Measurements from ENCODE around the gene BPIFA3. TPM values are rescaled to one million over a fixed set of nuclear protein-coding genes. Genes with fewer than 3 reads are reported as not detected.
A peak's percentile ranks its signal among the peaks of the same experiment; 100 is the strongest.

BPIFA3 gene
- total RNA-seq, 1 experiment from 2014 or later = not detected

- intact Hi-C loops (cut with micrococcal nuclease; ENCODE audit: unreplicated experiment) = loop anchor here (1.0 to 5.0 kb wide), 3 partner anchors 80 to 309 kb away; no protein-coding TSS in a partner anchor
- CTCF ChIA-PET = no interaction called here
These were observed 5.2 kb upstream of the BPIFA3 start for GRCh38 chr20:33211817-33212424.

GRCh38 chr20:33224399-33224798 lies 7.2 kb downstream of the BPIFA3 start:
- no peak for DNase-seq
- no peak overlapping the region for H3K27ac ChIP-seq
- H3K36me3 ChIP-seq (ENCODE audit: low read depth) = no peaks in the 10 kb centered on the region
- TF ChIP-seq CTCF (conservative IDR thresholded peaks at IDR 0.05) (no peak), EZH2 (IDR thresholded peaks at IDR 0.05; ENCODE audit: low read depth) (no peak)
- H4K20me1 ChIP-seq (ENCODE audit: insufficient read depth) = no peaks in the 10 kb centered on the region
- no peak overlapping the region for H3K4me3 ChIP-seq
- no peak overlapping the region for H2AFZ ChIP-seq
- no peak overlapping the region for H3K4me2 ChIP-seq
- intact Hi-C loops (cut with micrococcal nuclease; ENCODE audit: unreplicated experiment) = no loop called here
- H3K9me2 ChIP-seq (ENCODE audit: insufficient read depth) = no peaks in the 10 kb centered on the region
- no peaks in the 10 kb centered on the region for H3K79me2 ChIP-seq (ENCODE audit: low read depth)
- no peaks in the 10 kb centered on the region for H3K9me3 ChIP-seq (ENCODE audit: insufficient read depth, low read depth)
- ChIA-PET POLR2A (ENCODE audit: unreplicated experiment) (no interaction called here), CTCF (no interaction called here)
- BruUV-seq (replicated peaks) = no TSS peak
- H3K27me3 ChIP-seq (ENCODE audit: insufficient read depth, low read depth) = peaks cover 40% of the 10 kb centered on the region
- H3K4me1 ChIP-seq (replicated peaks; ENCODE audit: insufficient read depth) = no peaks in the 10 kb centered on the region
- H3F3A ChIP-seq (ENCODE audit: insufficient read depth, low read depth) = no peaks in the 10 kb centered on the region

More at GRCh38 chr20:33211817-33212424, 5.2 kb upstream of the BPIFA3 start:
- no peak overlapping the region for H3K4me2 ChIP-seq
- no peaks in the 10 kb centered on the region for H4K20me1 ChIP-seq (ENCODE audit: insufficient read depth)
- no peaks in the 10 kb centered on the region; the same call in 1 of the 2 replicates for H3K9me2 ChIP-seq (ENCODE audit: insufficient read depth)
- H3K4me1 ChIP-seq (replicated peaks; ENCODE audit: insufficient read depth) = no peaks in the 10 kb centered on the region
- no peak overlapping the region for H3K27ac ChIP-seq
- no peaks in the 10 kb centered on the region for H3F3A ChIP-seq (ENCODE audit: insufficient read depth, low read depth)
- H2AFZ ChIP-seq = no peak overlapping the region
- POLR2A ChIA-PET (ENCODE audit: unreplicated experiment) = no interaction called here
- H3K79me2 ChIP-seq (ENCODE audit: low read depth) = no peaks in the 10 kb centered on the region
- no peaks in the 10 kb centered on the region for H3K36me3 ChIP-seq (ENCODE audit: low read depth)
- peaks cover 23% of the 10 kb centered on the region for H3K27me3 ChIP-seq (ENCODE audit: insufficient read depth, low read depth)
- no peak for TF ChIP-seq EZH2 (IDR thresholded peaks at IDR 0.05; ENCODE audit: low read depth)
- peak; percentile 70 for TF ChIP-seq CTCF (conservative IDR thresholded peaks at IDR 0.05)
- BruUV-seq (replicated peaks) = no TSS peak
- H3K4me3 ChIP-seq = no peak overlapping the region
- H3K9me3 ChIP-seq (ENCODE audit: insufficient read depth, low read depth) = no peaks in the 10 kb centered on the region
- peak; percentile 38 to 74 for DNase-seq

- DNase-seq = no peak
- Histone ChIP-seq H4K20me1 (ENCODE audit: insufficient read depth) (no peaks in the 10 kb centered on the region), H2AFZ (no peak overlapping the region), H3K27me3 (ENCODE audit: insufficient read depth, low read depth) (peaks cover 25% of the 10 kb centered on the region), H3K9me2 (ENCODE audit: insufficient read depth) (no peaks in the 10 kb centered on the region), H3K36me3 (ENCODE audit: low read depth) (no peaks in the 10 kb centered on the region), H3F3A (ENCODE audit: insufficient read depth, low read depth) (no peaks in the 10 kb centered on the region), H3K4me1 (replicated peaks; ENCODE audit: insufficient read depth) (no peaks in the 10 kb centered on the region), H3K4me2 (no peak overlapping the region), H3K27ac (no peak overlapping the region), H3K9me3 (ENCODE audit: insufficient read depth, low read depth) (no peaks in the 10 kb centered on the region), H3K79me2 (ENCODE audit: low read depth) (no peaks in the 10 kb centered on the region), H3K4me3 (no peak overlapping the region)
- ChIA-PET POLR2A (ENCODE audit: unreplicated experiment) (no interaction called here), CTCF (no interaction called here)
- intact Hi-C loops (cut with micrococcal nuclease; ENCODE audit: unreplicated experiment) = no loop called here
- TF ChIP-seq EZH2 (IDR thresholded peaks at IDR 0.05; ENCODE audit: low read depth) (no peak), CTCF (conservative IDR thresholded peaks at IDR 0.05) (no peak)
- no TSS peak for BruUV-seq (replicated peaks)
These were observed 12.7 kb downstream of the BPIFA3 start for GRCh38 chr20:33229843-33230242.
